ENCODE data around the gene C1QTNF2. TPM values are rescaled to one million over a fixed set of nuclear protein-coding genes. Genes with fewer than 3 reads are reported as not detected.

Gene C1QTNF2
- total and polyA plus RNA-seq, 8 donors, result 0.45 to 4.0 (median 1.1) TPM; not detected in 2

- Histone ChIP-seq H3K9me3 (no peaks in the 10 kb centered on the region), H3K36me3 (no peaks in the 10 kb centered on the region), H3K4me3 (no peak overlapping the region), H3K4me1 (peaks cover 0 to 16% (median 12%) of the 10 kb centered on the region in 4 donors), H3K27ac (no peak overlapping the region), H3K27me3 (peaks cover 0 to 28% (median 12%) of the 10 kb centered on the region in 3 donors)
- intact Hi-C loops (cut with DNase I; ENCODE audit: low total_unique reads), result no loop called here
- TF ChIP-seq POLR2A (IDR thresholded peaks at IDR 0.05), result no peak
- TF ChIP-seq CTCF (IDR thresholded peaks at IDR 0.05), result no peak
- no peak for TF ChIP-seq EP300 (IDR thresholded peaks at IDR 0.05)
- no peak for TF ChIP-seq POLR2AphosphoS5 (IDR thresholded peaks at IDR 0.05)
- DNase-seq, result no peak
Measured at GRCh38 chr5:160371294-160371693, 868 bp upstream of the C1QTNF2 start.

- H3K27me3 ChIP-seq, result peaks cover 0 to 28% (median 12%) of the 10 kb centered on the region in 3 donors
- H3K4me1 ChIP-seq, result peaks cover 0 to 16% (median 12%) of the 10 kb centered on the region in 4 donors
- no peak for DNase-seq
- no peaks in the 10 kb centered on the region for H3K36me3 ChIP-seq
- H3K9me3 ChIP-seq, result no peaks in the 10 kb centered on the region
- intact Hi-C loops (cut with DNase I; ENCODE audit: low total_unique reads), result no loop called here
- peak overlapping the region; percentile 50 to 73 (median 66) for H3K4me3 ChIP-seq
- peak overlapping the region in 3 of 5 donors; percentile 5 to 81 (median 66) for H3K27ac ChIP-seq
- TF ChIP-seq EP300 (IDR thresholded peaks at IDR 0.05), result no peak
- TF ChIP-seq CTCF (IDR thresholded peaks at IDR 0.05), result no peak
- no peak for TF ChIP-seq POLR2A (IDR thresholded peaks at IDR 0.05)
- TF ChIP-seq POLR2AphosphoS5 (IDR thresholded peaks at IDR 0.05), result no peak
- 40 to 58% (median 45%) methylated on average over 11 to 12 of the region's 12 CpGs for WGBS, 5 donors
Measured at GRCh38 chr5:160370713-160371034, 248 bp upstream of the C1QTNF2 start.

GRCh38 chr5:160367885-160368284 is 2.5 kb downstream of the C1QTNF2 start:
- intact Hi-C loops (cut with DNase I; ENCODE audit: low total_unique reads), result no loop called here
- 95 to 99% (median 98%) methylated on average over 3 of the region's 3 CpGs for WGBS, 5 donors
- H3K36me3 ChIP-seq, result no peaks in the 10 kb centered on the region
- peaks cover 0 to 28% (median 12%) of the 10 kb centered on the region in 3 donors for H3K27me3 ChIP-seq
- no peak overlapping the region for H3K4me3 ChIP-seq
- no peak for TF ChIP-seq POLR2A (IDR thresholded peaks at IDR 0.05)
- no peak for TF ChIP-seq EP300 (IDR thresholded peaks at IDR 0.05)
- TF ChIP-seq CTCF (IDR thresholded peaks at IDR 0.05), result no peak
- TF ChIP-seq POLR2AphosphoS5 (IDR thresholded peaks at IDR 0.05), result no peak
- H3K9me3 ChIP-seq, result no peaks in the 10 kb centered on the region
- H3K27ac ChIP-seq, result no peak overlapping the region
- peaks cover 0 to 19% (median 12%) of the 10 kb centered on the region in 4 donors for H3K4me1 ChIP-seq
- DNase-seq, result no peak

- no peak for TF ChIP-seq POLR2AphosphoS5 (IDR thresholded peaks at IDR 0.05)
- no peak for TF ChIP-seq POLR2A (IDR thresholded peaks at IDR 0.05)
- no peak for TF ChIP-seq EP300 (IDR thresholded peaks at IDR 0.05)
- TF ChIP-seq CTCF (IDR thresholded peaks at IDR 0.05), result no peak
- 53 to 69% (median 63%) methylated on average over 2 of the region's 2 CpGs for WGBS, 5 donors
- intact Hi-C loops (cut with DNase I; ENCODE audit: low total_unique reads), result no loop called here
Measured at GRCh38 chr5:160367261-160367660, 3.2 kb downstream of the C1QTNF2 start.

More at GRCh38 chr5:160367261-160367660, 3.2 kb downstream of the C1QTNF2 start:
- no peaks in the 10 kb centered on the region for H3K36me3 ChIP-seq
- H3K4me3 ChIP-seq, result no peak overlapping the region
- peaks cover 0 to 28% (median 12%) of the 10 kb centered on the region in 3 donors for H3K27me3 ChIP-seq
- no peak overlapping the region for H3K27ac ChIP-seq
- H3K9me3 ChIP-seq, result no peaks in the 10 kb centered on the region
- peaks cover 0 to 19% (median 12%) of the 10 kb centered on the region in 4 donors for H3K4me1 ChIP-seq
- no peak for DNase-seq

Data from stomach (tissue), 9 donors.